Measurements from ENCODE around the gene FSIP2. TPM values are rescaled to one million over a fixed set of nuclear protein-coding genes. Genes with fewer than 3 reads are reported as not detected.
"Not testable (repeated sequence)": the region's sequence is repeated elsewhere in the genome, so short reads cannot be mapped to it uniquely, and the experiment has no call there.

The FSIP2 gene
- total and polyA plus RNA-seq, 2 experiments from 2014 or later: 1.9 to 8.6 TPM

DNA sequence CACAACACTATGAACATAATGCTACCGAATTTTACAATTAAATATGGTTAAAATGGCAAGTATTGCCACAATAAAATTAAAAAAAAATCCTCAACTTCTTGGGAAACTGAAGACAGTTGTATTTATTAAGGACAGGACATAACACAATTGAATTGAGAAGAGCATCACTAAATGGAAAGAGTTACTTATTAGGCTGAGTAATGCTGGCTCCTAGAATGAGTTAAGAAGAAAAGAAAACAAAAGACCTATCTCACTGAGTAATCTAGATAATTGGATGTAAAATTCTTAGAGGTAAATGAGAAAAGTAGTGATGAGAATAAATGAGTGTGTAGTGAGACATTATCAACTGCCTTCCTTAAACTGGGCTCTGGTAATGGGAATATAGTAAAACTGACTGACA, 121.7 kb downstream of the FSIP2 start:
- Histone ChIP-seq H3K4me3 (no peak overlapping the region), H3K4me2 (no peak overlapping the region), H3K36me3 (replicated peaks; ENCODE audit: insufficient read depth, low read depth) (no peaks in the 10 kb centered on the region), H3K4me1 (ENCODE audit: insufficient read depth) (no peaks in the 10 kb centered on the region), H4K20me1 (ENCODE audit: insufficient read depth, poor library complexity, severe bottlenecking) (no peaks in the 10 kb centered on the region), H3K79me2 (no peaks in the 10 kb centered on the region), H3K27ac (no peak overlapping the region), H3K27me3 (no peaks in the 10 kb centered on the region), H2AFZ (no peak overlapping the region), H3K9me3 (ENCODE audit: low read depth) (no peaks in the 10 kb centered on the region), H3K9me2 (replicated peaks; ENCODE audit: insufficient read depth) (no peaks in the 10 kb centered on the region)
- DNase-seq (ENCODE audit: low spot score): no peak
- 95% methylated on average over 1 of the region's 1 CpG for WGBS (ENCODE audit: low lambda C conversion rate, missing lambda C conversion rate)
- TF ChIP-seq EZH2 (IDR thresholded peaks at IDR 0.05; ENCODE audit: borderline replicate concordance) (no peak), EZH2phosphoT487 (IDR thresholded peaks at IDR 0.05; ENCODE audit: low read depth, severe bottlenecking, unreplicated experiment) (no peak)
- TF ChIP-seq, protein P1, sequence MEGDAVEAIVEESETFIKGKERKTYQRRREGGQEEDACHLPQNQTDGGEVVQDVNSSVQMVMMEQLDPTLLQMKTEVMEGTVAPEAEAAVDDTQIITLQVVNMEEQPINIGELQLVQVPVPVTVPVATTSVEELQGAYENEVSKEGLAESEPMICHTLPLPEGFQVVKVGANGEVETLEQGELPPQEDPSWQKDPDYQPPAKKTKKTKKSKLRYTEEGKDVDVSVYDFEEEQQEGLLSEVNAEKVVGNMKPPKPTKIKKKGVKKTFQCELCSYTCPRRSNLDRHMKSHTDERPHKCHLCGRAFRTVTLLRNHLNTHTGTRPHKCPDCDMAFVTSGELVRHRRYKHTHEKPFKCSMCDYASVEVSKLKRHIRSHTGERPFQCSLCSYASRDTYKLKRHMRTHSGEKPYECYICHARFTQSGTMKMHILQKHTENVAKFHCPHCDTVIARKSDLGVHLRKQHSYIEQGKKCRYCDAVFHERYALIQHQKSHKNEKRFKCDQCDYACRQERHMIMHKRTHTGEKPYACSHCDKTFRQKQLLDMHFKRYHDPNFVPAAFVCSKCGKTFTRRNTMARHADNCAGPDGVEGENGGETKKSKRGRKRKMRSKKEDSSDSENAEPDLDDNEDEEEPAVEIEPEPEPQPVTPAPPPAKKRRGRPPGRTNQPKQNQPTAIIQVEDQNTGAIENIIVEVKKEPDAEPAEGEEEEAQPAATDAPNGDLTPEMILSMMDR (IDR thresholded peaks at IDR 0.05; ENCODE audit: poor library complexity): no peak

DNA sequence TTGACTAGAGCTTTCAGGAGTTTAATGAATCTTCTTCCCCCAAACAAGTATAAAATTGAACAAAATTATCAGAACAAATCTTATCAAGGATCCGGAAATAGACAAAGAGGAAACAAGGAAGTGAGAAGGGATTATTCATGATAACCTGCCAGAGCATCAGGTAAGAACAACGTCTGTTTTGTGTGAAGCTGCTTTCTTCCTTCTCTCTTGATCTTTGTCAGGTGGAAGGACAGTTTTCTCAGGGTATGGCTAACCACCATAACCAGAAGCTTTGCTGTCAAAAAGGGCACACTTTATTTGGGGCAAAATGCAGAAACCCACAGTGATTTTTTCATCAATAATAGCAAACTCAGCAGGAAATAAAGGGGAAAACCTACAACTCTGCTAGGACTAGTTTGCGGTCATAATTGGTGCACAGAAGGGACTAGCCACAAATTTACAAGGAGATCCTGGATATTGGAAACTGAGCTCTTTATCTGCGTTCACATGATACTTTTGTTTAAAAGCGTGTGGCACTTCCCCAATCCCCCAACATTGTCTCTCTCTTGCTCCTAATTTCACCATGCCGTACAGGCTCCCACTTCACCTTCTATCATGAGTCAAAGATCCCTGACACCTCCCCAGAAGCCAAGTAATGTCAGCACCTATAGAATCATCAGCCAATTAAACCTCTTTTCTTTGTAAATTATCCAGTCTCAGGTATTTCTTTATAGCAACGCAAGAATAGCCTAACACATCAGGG, 124.2 kb downstream of the FSIP2 start:
- Histone ChIP-seq H3K27me3 (no peaks in the 10 kb centered on the region), H3K4me2 (no peak overlapping the region), H3K4me3 (no peak overlapping the region), H3K27ac (no peak overlapping the region), H3K9me2 (replicated peaks; ENCODE audit: insufficient read depth) (no peaks in the 10 kb centered on the region), H3K9me3 (ENCODE audit: low read depth) (no peaks in the 10 kb centered on the region), H3K4me1 (ENCODE audit: insufficient read depth) (no peaks in the 10 kb centered on the region), H3K79me2 (no peaks in the 10 kb centered on the region), H2AFZ (no peak overlapping the region), H4K20me1 (ENCODE audit: insufficient read depth, poor library complexity, severe bottlenecking) (no peaks in the 10 kb centered on the region), H3K36me3 (replicated peaks; ENCODE audit: insufficient read depth, low read depth) (no peaks in the 10 kb centered on the region)
- WGBS (ENCODE audit: low lambda C conversion rate, missing lambda C conversion rate): 76% methylated on average over 7 of the region's 7 CpGs
- DNase-seq (ENCODE audit: low spot score): no peak
- TF ChIP-seq EZH2 (IDR thresholded peaks at IDR 0.05; ENCODE audit: borderline replicate concordance) (no peak), EZH2phosphoT487 (IDR thresholded peaks at IDR 0.05; ENCODE audit: low read depth, severe bottlenecking, unreplicated experiment) (no peak)
- TF ChIP-seq, protein P1 (IDR thresholded peaks at IDR 0.05; ENCODE audit: poor library complexity): no peak

DNA sequence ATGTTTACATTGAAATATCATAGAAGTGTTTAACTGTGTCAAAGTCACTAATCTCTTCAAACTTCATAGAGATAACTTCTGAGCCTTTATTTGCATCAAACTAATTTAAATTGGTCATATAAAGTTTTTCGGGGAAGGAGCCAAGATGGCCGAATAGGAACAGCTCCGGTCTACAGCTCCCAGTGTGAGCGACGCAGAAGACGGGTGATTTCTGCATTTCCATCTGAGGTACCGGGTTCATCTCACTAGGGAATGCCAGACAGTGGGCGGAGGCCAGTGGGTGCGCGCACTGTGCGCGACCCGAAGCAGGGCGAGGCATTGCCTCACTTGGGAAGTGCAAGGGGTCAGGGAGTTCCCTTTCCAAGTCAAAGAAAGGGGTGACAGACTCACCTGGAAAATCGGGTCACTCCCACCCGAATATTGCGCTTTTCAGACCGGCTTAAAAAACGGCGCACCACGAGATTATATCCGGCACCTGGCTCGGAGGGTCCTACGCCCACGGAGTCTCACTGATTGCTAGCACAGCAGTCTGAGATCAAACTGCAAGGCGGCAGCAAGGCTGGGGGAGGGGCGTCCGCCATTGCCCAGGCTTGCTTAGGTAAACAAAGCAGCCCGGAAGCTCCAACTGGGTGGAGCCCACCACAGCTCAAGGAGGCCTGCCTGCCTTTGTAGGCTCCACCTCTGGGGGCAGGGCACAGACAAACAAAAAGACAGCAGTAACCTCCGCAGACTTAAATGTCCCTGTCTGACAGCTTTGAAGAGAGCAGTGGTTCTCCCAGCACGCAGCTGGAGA, 126.1 kb downstream of the FSIP2 start:
- DNase-seq (ENCODE audit: low spot score); H3K9me3 ChIP-seq (ENCODE audit: low read depth); H3K36me3 ChIP-seq (replicated peaks; ENCODE audit: insufficient read depth, low read depth); H3K4me2 ChIP-seq; H3K4me3 ChIP-seq; H3K27me3 ChIP-seq; H2AFZ ChIP-seq; H3K4me1 ChIP-seq (ENCODE audit: insufficient read depth); H3K79me2 ChIP-seq; H3K9me2 ChIP-seq (replicated peaks; ENCODE audit: insufficient read depth); H3K27ac ChIP-seq; H4K20me1 ChIP-seq (ENCODE audit: insufficient read depth, poor library complexity, severe bottlenecking): not testable (repeated sequence)
- WGBS (ENCODE audit: low lambda C conversion rate, missing lambda C conversion rate): 91% methylated on average over 18 of the region's 31 CpGs
